NOMO-1 (cell line): ENCODE data around the gene CFAP65.
A peak's percentile ranks its signal among the peaks of the same experiment; 100 is the strongest.

Experiments
- DNase-seq, 2 experiments: peaks; one replicate each; lab custom pipeline; 2025; ENCODE audit not compliant: unreplicated experiment in 2 of 2; lab: John Stamatoyannopoulos, UW

CFAP65 gene

DNA sequence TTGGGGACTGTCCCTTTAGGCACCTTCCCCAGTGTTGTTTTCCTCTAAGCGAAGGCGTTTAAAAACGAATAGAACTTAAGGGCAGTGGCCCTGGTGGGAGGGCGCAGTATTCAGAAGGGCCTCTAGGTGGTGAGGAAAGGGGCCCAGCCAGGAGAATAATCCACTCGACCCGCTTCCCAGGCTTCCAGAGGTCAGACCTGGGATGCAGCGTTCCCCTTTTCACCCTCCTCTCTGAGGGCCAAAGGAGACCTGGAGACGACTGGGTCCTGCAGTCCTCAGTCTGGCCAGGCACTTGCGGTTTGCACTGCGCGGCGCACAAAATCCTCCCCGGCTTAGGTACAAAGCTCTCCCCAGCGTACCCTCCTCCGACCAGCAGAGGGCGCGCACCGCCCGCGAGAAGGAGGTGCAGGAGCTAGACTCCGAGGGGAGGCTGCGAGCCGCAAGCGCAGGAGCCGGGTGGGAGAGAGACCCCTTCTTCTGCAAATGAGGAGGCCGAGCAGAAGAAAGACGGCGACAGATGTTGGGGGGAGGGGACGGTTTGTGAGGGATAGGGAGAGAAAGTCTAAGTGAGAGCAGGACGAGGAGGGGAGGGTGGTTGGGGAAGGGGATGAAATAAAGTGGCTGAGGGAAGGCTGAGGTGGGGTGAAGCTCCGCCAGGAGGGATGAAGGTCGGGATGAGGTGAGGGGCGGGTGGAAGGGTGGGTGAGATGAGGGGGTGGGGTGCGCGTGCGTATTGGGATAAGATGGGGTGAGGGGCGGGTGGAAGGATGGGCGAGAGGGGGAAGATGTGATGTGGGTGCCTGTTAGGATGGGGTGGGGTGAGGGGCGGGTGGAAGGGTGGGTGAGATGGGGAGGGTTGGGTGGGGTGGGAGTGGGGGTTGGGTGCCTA, 61.2 kb downstream of the CFAP65 start:
- DNase-seq: peak; percentile 69 to 87

DNA sequence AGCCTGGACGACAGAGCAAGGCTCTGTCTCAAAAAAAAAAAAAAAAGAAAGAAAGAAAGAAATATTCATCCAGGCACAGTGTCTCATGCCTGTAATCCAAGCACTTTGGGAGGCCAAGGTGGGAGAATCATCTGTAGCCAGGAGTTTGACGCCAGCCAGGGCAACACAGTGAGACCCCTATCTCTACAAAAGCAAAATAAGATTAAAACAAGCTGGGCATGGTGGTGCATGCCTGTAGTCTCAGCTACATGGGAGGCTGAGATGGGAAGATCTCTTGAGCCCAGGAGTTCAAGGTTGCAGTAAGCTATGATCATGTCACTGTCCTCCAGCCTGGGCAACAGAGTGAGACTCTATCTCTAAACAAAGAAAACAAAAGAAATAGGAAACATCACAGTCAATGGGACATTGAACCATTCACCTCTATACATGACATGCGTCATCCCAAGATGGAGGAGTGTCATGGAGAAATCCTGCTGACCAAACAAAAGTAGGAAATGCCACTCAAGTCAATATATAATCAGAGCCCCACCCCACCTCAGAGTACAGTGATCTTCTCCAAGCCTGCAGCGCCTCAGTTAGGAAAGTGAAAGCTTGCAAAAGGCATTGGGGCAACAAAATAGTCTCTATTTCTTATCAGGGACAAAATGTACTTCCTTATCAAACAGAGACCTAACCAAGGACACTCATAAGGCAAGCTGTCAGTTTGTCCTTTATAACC, 66.1 kb downstream of the CFAP65 start:
- DNase-seq: no peak

DNA sequence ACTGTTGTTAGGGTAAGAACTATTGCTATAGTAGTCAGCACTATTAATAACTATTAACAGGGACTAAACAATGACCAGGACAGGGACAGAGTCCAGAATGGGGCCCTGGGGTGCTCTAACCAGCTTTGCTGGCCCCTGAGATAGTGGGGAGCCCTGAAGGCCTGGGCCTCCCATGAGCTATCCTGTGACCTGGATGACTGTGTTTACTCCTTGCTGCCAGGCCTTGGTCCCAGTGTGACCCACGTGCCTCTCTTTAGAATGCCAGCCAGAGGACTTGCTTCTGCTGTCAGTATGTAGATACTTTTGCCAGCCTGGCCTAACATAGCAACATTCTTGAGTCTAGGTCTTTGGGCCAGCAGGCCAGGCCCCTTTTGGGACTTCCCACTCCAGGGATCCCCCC, 70.4 kb downstream of the CFAP65 start:
- DNase-seq: no peak

DNA sequence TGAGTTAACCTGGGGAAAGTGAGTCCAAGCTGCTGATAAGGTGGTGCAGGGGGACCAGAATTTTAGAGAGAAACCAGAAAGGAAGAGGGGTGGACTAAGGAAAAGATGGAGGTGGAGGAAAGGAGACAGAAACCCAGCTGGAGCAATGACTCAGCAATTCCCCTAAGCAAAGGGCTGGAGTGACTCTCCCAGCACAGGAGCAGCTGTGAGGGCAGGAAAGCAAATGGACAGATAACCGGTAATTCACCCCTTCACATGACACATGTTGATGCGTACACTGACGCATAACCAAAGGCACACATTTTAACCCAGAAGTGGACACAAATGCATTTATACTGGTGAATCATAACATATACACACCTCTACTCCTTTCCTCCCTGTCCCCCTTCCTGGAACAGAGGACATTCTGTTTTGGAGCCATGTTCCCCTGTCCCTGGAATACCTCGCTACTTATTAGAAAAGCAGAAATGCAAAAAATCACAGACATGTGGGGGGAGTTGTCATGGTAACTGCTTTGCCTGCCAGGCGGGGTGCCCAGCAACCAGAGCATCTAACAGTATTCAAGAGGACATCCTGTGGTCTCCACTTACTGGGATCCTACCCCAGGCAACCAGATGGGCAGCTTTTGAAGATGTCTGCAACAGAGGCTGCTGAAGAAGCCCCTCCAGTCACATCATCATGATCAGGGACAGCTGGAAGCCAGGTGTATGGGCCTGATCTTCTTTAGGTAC, 77.1 kb downstream of the CFAP65 start:
- no peak for DNase-seq

DNA sequence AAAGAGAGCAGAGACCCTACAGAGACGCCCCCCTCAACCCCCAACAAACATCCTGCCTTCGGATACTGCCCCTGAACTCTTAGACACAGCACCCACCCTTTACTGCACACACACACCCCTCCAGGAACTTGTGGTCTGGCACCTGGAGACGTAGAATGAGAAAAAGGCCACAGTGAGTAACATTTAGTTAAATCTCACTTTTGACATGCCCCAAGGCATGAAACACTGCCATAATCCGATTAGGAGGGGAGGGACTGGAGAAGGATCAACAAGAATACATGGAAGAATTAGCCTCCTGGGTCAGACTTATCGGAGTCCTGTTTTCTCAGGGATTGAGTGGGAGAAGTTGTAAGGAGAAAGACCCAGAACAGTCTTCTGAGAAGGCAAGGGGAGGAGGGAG, 77.7 kb downstream of the CFAP65 start:
- no peak for DNase-seq

DNA sequence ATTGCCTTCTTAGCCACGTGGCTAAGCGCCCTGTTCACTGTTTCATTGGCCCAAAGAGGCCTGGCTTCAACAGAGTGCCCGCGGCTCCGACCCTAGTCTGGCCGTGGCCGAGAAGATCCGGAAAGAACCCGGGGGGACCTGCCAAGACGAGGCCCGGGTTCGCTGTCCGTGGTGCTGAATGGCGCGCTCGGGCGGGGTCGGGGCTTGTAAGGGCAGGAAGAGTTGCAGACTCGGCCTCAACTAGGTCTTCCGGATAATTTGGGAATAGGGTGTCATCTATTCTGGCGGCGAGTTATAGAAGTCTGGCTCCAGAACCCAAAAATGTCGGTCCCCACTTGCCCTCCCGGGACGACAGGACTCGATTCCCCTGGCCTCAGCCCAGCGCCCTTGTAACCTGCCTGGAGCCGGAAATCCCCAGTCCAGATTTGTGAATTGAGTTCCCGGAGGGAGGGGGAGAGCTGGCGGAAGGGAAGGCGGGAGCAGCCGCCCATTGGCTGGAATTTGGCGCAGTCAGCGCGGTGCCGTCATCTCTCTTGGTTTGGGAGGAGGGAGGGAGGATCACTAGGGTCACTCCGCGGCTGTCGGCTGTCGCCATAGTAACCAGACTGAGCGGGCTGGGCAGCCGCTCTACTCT, 78.3 kb downstream of the CFAP65 start:
- peak in 1 of 2 experiments; percentile 18 for DNase-seq

DNA sequence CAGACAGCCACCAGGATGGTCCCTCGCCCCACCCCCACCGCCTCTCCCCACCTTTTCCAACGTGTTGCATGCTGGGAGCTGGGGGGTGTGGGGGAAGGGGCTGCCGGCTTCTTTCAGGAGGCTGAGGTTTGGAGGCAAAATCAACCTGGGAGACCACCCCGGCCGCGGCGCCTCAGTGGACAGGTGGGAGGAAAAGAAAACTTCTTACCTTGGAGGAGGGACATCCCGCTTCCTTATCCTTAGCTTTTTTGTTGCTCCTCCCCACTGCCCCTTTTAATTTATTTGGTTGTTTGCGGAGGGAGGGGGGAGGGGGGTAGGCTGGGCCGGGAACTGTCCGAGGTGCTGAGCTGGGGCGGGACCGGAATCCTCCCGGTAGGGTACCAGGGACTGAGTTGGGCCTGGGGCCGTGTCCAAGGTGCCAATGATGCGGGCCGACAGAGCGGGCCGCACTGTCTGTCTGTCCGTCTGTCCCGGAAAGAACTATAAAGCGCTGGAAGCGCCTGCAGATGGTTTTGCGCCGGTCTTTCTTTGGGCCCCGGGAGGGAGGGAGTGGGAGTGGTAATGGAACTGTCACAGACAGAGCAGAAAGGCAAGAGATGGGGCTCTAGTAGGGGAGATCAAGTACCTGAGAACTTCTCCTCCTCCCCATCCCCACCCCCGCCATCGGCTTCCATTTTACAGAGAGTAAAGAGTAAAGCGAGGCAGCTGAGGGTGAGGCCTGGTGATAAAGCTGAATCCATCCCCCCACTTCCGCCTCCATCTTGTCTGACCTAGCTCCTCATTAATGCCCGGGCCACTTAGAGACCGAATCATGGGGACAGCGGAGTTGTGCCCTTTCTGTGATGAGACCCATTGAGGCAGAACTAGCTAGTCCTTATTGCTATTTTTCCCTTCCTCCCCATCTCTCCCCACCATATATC, 79.4 kb downstream of the CFAP65 start:
- no peak for DNase-seq

DNA sequence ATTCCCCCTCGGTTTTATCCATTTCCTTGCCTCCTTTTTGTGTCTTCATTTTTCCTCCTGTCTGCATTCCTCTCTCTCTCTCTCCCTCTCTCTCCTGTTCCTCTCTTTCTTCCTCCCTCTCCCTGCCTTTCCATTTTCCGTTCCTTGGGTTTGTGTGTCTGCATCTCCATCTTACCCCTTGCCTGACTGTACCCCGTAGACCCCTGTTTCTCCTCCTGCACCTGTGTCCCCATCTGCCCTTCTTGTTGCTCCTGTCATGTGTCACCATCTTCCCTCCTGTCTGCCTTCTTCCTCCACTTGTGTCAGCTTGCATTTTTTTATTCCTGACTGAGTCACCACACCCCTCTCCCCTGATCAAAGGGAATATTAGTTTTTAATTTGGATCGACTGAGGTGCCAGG, 80.1 kb downstream of the CFAP65 start:
- DNase-seq: no peak

DNA sequence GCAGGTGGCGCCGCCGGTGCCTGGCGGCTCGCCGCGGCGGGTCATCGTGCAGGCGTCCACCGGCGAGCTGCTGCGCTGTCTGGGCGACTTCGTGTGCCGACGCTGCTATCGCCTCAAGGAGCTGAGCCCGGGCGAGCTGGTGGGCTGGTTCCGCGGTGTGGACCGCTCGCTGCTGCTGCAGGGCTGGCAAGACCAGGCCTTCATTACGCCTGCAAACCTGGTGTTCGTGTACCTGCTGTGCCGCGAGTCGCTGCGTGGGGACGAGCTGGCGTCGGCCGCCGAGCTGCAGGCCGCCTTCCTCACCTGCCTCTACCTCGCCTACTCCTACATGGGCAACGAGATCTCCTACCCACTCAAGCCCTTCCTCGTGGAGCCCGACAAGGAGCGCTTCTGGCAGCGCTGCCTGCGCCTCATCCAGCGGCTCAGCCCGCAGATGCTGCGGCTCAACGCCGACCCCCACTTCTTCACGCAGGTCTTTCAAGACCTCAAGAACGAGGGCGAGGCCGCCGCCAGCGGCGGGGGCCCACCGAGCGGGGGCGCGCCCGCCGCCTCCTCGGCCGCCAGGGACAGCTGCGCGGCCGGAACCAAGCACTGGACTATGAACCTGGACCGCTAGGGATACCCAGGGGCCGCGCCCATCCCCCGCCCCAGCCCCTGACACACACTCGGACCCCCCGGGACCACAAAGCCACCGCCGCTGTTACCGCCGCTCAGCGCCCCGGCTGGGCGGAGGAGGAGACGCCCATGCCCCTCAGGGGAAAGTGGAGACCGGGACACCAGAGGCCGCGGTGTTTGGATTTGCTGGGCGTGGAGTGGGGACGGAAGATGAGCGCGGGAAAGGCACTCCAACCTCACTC, 80.8 kb downstream of the CFAP65 start:
- DNase-seq: no peak

DNA sequence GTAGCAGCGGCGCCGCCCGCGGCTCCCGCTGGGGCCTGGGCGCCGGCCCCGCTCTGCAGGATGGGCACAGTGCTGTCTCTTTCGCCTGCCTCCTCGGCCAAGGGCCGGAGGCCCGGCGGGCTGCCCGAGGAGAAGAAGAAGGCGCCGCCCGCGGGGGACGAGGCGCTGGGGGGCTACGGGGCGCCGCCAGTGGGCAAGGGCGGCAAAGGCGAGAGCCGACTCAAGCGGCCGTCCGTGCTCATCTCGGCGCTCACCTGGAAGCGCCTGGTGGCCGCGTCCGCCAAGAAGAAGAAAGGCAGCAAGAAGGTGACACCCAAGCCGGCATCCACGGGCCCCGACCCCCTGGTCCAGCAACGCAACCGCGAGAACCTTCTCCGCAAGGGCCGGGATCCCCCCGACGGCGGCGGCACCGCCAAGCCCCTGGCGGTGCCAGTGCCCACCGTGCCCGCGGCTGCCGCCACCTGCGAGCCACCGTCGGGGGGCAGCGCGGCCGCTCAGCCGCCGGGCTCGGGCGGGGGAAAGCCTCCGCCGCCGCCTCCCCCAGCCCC, 81.5 kb downstream of the CFAP65 start:
- no peak for DNase-seq

DNA sequence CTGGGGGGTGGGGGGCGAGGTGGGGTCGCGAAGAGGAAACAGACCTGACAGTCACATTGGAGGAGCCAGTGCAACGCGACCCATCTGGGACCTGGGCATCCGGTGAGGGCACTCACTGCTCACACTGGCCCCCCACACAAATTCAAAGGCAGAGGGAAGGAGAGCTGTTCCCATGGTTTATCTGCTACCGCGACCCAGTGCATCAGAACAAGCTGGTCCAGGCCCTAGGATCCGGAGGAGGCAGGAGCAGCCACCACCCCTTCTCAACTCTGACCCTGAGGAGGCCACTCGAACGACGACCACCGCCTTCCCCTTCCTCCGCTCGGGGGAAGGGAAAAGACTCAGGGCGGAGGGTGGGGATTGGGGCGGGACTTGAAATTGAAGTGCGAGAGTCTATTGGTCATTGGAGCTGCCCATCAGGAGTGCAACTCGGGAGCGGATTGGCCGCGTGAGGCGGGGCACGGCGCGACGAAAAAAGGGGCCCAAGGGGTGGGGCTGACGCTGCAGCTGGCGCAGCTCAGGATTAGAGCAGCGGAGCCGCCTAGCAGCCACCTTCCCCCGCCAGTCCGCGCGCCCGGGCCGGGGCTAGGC, 82.1 kb downstream of the CFAP65 start, which contains the start of gene CDK5R2:
TSS of gene CDK5R2 (plus strand) at position 526 of the 591 bp plus-strand sequence. CDS start 155 bp downstream, outside the sequence.
- peak; percentile 74 to 85 for DNase-seq

DNA sequence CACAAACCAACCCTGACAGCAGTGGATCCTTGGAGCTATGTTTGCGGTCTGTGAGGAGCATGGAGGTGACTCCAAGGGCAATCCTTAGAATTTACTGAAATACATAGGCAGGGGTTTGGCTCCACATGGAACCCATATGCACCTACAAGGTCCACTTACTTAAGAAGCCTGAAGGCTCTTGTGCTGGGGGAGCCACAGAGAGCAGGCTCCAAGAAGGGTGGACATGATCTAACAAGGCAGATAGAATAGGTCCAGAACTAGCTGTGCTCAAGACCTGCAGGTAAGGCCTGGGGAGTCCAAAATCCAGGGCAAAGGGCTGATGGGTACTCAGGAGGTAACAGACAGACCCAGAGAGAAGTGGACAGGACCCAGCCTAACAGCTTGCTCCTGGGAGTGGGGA, 83.0 kb downstream of the CFAP65 start:
- no peak for DNase-seq

DNA sequence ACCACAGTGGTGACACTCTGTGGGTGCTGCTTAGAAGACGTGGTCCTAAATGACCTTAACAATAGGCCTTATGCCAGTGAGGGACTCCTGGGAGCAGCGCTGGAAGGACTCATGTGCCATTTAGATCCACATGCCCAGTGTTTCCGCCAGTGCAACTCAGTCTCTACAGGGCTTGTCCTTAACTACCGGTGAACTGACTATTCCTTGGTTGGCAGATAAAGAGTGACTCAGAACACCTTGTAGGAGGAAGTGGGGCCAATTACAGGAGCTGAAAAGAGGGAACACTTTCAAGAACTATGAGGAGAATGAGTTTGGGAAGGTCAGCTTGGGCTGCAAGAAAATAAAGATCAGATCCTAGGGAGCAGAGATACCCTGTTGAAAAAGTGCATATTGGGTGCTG, 83.6 kb downstream of the CFAP65 start:
- DNase-seq: no peak

DNA sequence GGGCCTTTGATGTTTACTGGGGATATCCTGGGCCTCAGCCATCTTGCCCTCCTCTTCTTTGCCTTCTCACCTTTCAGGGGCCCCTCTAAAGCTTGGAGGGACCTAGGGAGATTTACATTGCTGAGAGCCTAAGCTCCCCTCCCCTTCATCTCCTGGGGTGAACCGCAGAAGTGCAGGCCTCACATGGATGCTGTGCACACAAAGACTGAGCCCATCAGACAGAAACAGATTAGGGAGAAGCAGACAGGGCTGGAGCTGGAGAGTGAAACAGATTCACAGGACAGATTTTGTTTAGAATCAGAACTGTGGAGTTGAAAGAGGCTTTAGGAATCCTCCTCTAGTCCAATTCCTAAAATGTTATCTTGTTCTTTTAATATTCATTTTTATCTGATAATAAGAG, 85.3 kb downstream of the CFAP65 start:
- no peak for DNase-seq

DNA sequence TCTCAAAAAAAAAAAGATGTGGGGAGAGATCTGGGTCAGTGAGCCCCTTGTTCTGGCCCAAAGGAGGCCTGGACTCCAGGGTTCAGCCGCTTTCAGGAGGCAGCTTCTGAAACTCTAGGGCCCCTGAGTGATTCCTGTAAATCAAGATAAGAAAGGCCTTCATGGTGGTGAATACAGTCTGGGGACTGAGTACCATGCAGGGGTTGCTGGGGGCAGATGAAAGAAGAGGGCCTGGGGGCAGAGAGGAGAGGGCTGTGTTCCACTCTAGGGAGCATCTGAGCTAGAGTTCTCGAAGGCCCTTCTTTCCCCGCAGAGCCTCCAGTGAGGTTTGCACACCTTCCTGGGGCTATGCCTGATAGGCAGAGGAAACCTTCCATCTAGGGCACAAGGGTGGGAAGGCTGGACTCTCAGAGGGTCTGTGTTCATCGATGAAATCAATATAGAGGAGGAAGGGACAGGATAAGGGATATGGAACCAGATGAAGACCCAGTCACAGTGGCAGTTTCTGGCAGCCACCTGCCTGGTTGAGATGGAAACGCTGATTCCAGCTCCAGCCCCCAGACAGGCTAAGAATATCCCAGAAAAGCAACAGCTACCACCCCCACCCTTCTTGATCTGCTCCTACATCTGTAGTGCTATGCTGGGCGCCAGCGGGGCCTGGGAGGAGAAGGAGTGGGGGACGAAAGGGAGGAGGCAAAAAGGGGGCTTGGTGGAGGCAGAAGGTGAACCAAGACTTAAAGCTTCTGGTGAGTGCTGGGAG, 86.6 kb downstream of the CFAP65 start:
- no peak for DNase-seq

DNA sequence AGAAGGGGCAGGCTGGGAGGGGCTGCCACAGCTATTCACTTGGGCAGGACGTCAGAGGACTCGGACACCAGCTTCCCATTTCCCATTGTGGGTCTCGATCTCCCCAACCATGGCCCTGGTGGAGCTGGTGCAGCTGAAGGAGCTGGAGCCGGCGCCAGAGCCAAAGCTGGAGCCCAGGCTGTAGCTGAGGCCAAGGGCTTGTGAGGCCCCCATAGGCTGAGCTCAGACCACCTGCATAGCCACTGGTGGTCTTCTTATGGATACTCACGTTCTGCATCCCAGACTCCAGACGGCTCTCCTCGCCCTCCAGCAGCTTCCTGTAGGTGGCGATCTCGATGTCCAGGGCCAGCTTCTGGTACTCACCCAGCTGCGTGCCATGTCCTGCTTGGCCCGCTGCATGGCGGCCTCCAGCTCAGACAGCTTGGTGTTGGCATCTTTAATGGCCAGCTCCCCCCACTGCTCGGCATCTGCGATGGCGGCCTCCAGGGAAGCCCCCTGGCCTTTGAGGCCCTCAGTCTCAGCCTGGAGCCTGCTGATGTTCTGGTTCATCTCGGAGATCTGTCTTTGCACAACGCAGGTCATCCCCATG, 87.9 kb downstream of the CFAP65 start:
- DNase-seq: no peak
